Measurements from ENCODE around the gene IFNA17. TPM values are rescaled to one million over a fixed set of nuclear protein-coding genes. Genes with fewer than 3 reads are reported as not detected.
A peak's percentile ranks its signal among the peaks of the same experiment; 100 is the strongest.
"Not testable (repeated sequence)": the region's sequence is repeated elsewhere in the genome, so short reads cannot be mapped to it uniquely, and the experiment has no call there.

IFNA17 gene
- total RNA-seq, 1 donor from 2014 or later: not detected

GRCh38 chr9:21213411-21214326 lies 14.4 kb downstream of the IFNA17 start:
- not testable (repeated sequence) for FAIRE-seq; H3K27me3 ChIP-seq (ENCODE audit: control insufficient read depth, insufficient read depth, low read length); H3K36me3 ChIP-seq (ENCODE audit: control insufficient read depth, insufficient read depth, low read length); H3K4me3 ChIP-seq (ENCODE audit: low read depth, low read length)
- TF ChIP-seq CTCF (IDR thresholded peaks at IDR 0.05; ENCODE audit: insufficient read depth, low read length, severe bottlenecking): peak; percentile 48
- peak; percentile 10 for DNase-seq (ENCODE audit: low read depth)

GRCh38 chr9:21212160-21212559 lies 15.9 kb downstream of the IFNA17 start:
- DNase-seq (ENCODE audit: low read depth); H3K36me3 ChIP-seq (ENCODE audit: control insufficient read depth, insufficient read depth, low read length); H3K4me3 ChIP-seq (ENCODE audit: low read depth, low read length); H3K27me3 ChIP-seq (ENCODE audit: control insufficient read depth, insufficient read depth, low read length): not testable (repeated sequence)
- peak; percentile 86 for FAIRE-seq

- FAIRE-seq; H3K4me3 ChIP-seq (ENCODE audit: low read depth, low read length); H3K36me3 ChIP-seq (ENCODE audit: control insufficient read depth, insufficient read depth, low read length); DNase-seq (ENCODE audit: low read depth); H3K27me3 ChIP-seq (ENCODE audit: control insufficient read depth, insufficient read depth, low read length): not testable (repeated sequence)
These were observed 17.2 kb downstream of the IFNA17 start for GRCh38 chr9:21210782-21211181.

GRCh38 chr9:21210311-21210710 lies 17.7 kb downstream of the IFNA17 start:
- no peak for TF ChIP-seq CTCF (IDR thresholded peaks at IDR 0.05; ENCODE audit: insufficient read depth, low read length, severe bottlenecking)
- peaks cover 2% of the 10 kb centered on the region for H3K27me3 ChIP-seq (ENCODE audit: control insufficient read depth, insufficient read depth, low read length)
- DNase-seq (ENCODE audit: low read depth): no peak
- no peak for FAIRE-seq
- no peaks in the 10 kb centered on the region for H3K36me3 ChIP-seq (ENCODE audit: control insufficient read depth, insufficient read depth, low read length)
- no peak overlapping the region for H3K4me3 ChIP-seq (ENCODE audit: low read depth, low read length)

GRCh38 chr9:21207043-21207442 lies 21.0 kb downstream of the IFNA17 start, which contains the start of gene IFNA10:
Gene IFNA10, minus strand, starts transcription at chr9:21207143. Its CDS starts 46 bp downstream, at chr9:21207097.
- H3K4me3 ChIP-seq (ENCODE audit: low read depth, low read length); DNase-seq (ENCODE audit: low read depth); FAIRE-seq; H3K36me3 ChIP-seq (ENCODE audit: control insufficient read depth, insufficient read depth, low read length); H3K27me3 ChIP-seq (ENCODE audit: control insufficient read depth, insufficient read depth, low read length): not testable (repeated sequence)

GRCh38 chr9:21205204-21205603 lies 22.8 kb downstream of the IFNA17 start:
- no peak for TF ChIP-seq CTCF (IDR thresholded peaks at IDR 0.05; ENCODE audit: insufficient read depth, low read length, severe bottlenecking)
- Histone ChIP-seq H3K36me3 (ENCODE audit: control insufficient read depth, insufficient read depth, low read length) (no peaks in the 10 kb centered on the region), H3K4me3 (ENCODE audit: low read depth, low read length) (no peak overlapping the region), H3K27me3 (ENCODE audit: control insufficient read depth, insufficient read depth, low read length) (no peaks in the 10 kb centered on the region)
- DNase-seq (ENCODE audit: low read depth): no peak
- no peak for FAIRE-seq

- not testable (repeated sequence) for FAIRE-seq; H3K4me3 ChIP-seq (ENCODE audit: low read depth, low read length); H3K36me3 ChIP-seq (ENCODE audit: control insufficient read depth, insufficient read depth, low read length); DNase-seq (ENCODE audit: low read depth); H3K27me3 ChIP-seq (ENCODE audit: control insufficient read depth, insufficient read depth, low read length)
These were observed 25.9 kb downstream of the IFNA17 start, which contains the start of gene IFNA7 for GRCh38 chr9:21202105-21202504. Gene IFNA7, minus strand, starts transcription at chr9:21202205. Its CDS starts 40 bp downstream, at chr9:21202165.

Measured in bronchial epithelial cell (primary cell).